Bronchial smooth muscle cell (primary cell): ENCODE results near the gene COL6A6. TPM values are rescaled to one million over a fixed set of nuclear protein-coding genes. Genes with fewer than 3 reads are reported as not detected.

Experiments
- total RNA-seq: library from RNA; depleted of rRNA; stranded (reverse); fragments of >200 nt; gene quantifications from 2 replicates; pipeline ENCODE4 v1.2.1, GENCODE V29; 2014

Gene COL6A6
- 0.16 and 22.8 TPM in 2 replicates for total RNA-seq

GRCh38 chr3:130516645-130517512 lies at the start of gene COL6A6:
Gene COL6A6 (plus strand): TSS chr3:130517177. CDS start chr3:130560365, 43,188 bp downstream.

Other genes starting within 250 kb of the COL6A6 start
- gene COL6A5, start 171.5 kb upstream of the COL6A6 start, total RNA-seq: not detected in 2 replicates
- gene PIK3R4, start 229.7 kb downstream of the COL6A6 start, total RNA-seq: 23.3 and 34.8 TPM in 2 replicates